ENCODE results near the gene SRRM4. TPM values are rescaled to one million over a fixed set of nuclear protein-coding genes. Genes with fewer than 3 reads are reported as not detected.

The SRRM4 gene
- total RNA-seq, 1 experiment from 2014 or later, result 0.02 TPM

- DNase-seq (ENCODE audit: low read depth, low spot score) (no peak), ATAC-seq (no peak)
- Histone ChIP-seq H3K79me2 (ENCODE audit: insufficient read depth, low read length) (no peaks in the 10 kb centered on the region), H3K9me2 (ENCODE audit: insufficient read depth) (no peaks in the 10 kb centered on the region), H4K20me1 (ENCODE audit: insufficient read depth) (no peaks in the 10 kb centered on the region), H2AFZ (ENCODE audit: low read depth, low read length, poor library complexity, severe bottlenecking) (no peak overlapping the region), H3K36me3 (ENCODE audit: control insufficient read depth in 1 of 2, insufficient read depth in 2 of 2, low read length in 2 of 2) (no peaks in the 10 kb centered on the region), H3K9me3 (ENCODE audit: control insufficient read depth in 1 of 2, insufficient read depth in 1 of 2, low read depth in 1 of 2, low read length in 2 of 2) (no peaks in the 10 kb centered on the region), H3K4me1 (ENCODE audit: control insufficient read depth in 1 of 2, insufficient read depth in 2 of 2, low read length in 2 of 2) (no peaks in the 10 kb centered on the region), H3K4me2 (ENCODE audit: low read length) (no peak overlapping the region), H3K27ac (ENCODE audit: low read depth, low read length) (no peak overlapping the region), H3K27me3 (ENCODE audit: insufficient read depth, low read length) (peaks cover 30% of the 10 kb centered on the region), H3K4me3 (replicated peaks in 1 of 2; ENCODE audit: low read depth in 1 of 2, low read length in 2 of 2) (no peak overlapping the region), H3K9ac (ENCODE audit: low read length) (no peak overlapping the region)
- intact Hi-C loops (cut with micrococcal nuclease), result no loop called here
- no peak for TF ChIP-seq RAD21 (IDR thresholded peaks at IDR 0.05; ENCODE audit: low read depth)
- TF ChIP-seq EZH2 (IDR thresholded peaks at IDR 0.05), result no peak
- no peak for TF ChIP-seq CEBPB (IDR thresholded peaks at IDR 0.05; ENCODE audit: low read depth)
- no peak for TF ChIP-seq JUND (IDR thresholded peaks at IDR 0.05)
- TF ChIP-seq SIN3A (IDR thresholded peaks at IDR 0.05; ENCODE audit: low read depth), result no peak
- no peak for TF ChIP-seq TCF7L2 (IDR thresholded peaks at IDR 0.05; ENCODE audit: borderline replicate concordance, extremely low read depth, insufficient read depth, insufficient read length)
- no peak for TF ChIP-seq ZBTB33 (IDR thresholded peaks at IDR 0.05; ENCODE audit: extremely low read depth, insufficient replicate concordance, low read length)
- TF ChIP-seq EZH2phosphoT487 (IDR thresholded peaks at IDR 0.05; ENCODE audit: borderline replicate concordance), result no peak
- TF ChIP-seq FOSL1 (IDR thresholded peaks at IDR 0.05; ENCODE audit: low read depth), result no peak
- no peak for TF ChIP-seq ELF1 (IDR thresholded peaks at IDR 0.05; ENCODE audit: borderline replicate concordance, low read depth)
- no peak for TF ChIP-seq POLR2A (IDR thresholded peaks at IDR 0.05; ENCODE audit: borderline replicate concordance, extremely low read depth, insufficient read depth, insufficient read length)
- TF ChIP-seq REST (IDR thresholded peaks at IDR 0.05; ENCODE audit: low read depth), result no peak
- no peak for TF ChIP-seq CBX3 (IDR thresholded peaks at IDR 0.05; ENCODE audit: low read depth)
- no peak for TF ChIP-seq SP1 (IDR thresholded peaks at IDR 0.05; ENCODE audit: low read depth)
- BruUV-seq (replicated peaks), result no TSS peak
- POLR2A ChIA-PET, result no interaction called here
- RAD21 ChIA-PET (ENCODE audit: low non-redundant PET in 1 of 2, low total read pairs in 2 of 2, uncharacterized antibody in 2 of 2, unreplicated experiment in 2 of 2), result no interaction called here
- CTCF ChIA-PET, result no interaction called here
These were observed 147.2 kb downstream of the SRRM4 start for GRCh38 chr12:119128527-119128926.

Measured in HCT116 (cell line).